Measurements from ENCODE around the gene RRM1. TPM values are rescaled to one million over a fixed set of nuclear protein-coding genes. Genes with fewer than 3 reads are reported as not detected.

RRM1 gene
- total RNA-seq, 4 donors from 2014 or later, result 25.3 to 35.6 (median 34.0) TPM

DNA sequence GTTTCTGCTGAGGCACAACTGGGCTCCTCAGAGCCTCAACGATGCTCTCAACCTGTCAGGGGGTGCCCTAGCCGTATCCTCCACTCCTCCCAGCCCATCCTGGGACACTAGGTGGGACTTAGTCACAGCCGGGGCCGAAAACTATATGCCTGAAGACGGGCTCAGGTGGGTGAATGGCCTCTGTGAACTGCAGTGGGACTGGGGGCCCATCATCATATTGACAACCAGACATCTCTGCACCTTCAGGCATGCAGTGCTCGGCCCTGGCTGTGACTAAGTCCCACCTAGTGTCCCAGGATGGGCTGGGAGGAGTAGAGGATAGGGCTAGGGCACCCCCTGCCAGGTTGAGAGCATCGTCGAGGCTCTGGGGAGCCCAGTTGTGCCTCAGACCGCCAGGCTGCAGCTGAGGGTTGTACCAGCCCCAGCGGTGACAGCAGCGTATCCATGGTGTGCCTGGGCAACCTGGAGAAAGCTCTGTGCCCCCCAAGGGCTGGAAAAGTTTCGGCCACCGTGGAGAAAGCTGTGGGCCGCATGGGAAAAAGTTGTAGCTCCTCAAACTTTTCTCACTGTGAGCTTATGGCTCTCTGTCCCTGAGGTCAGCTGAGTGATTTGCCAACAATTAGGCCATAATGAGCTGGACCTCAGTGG, 88.9 kb downstream of the RRM1 start:
- H3K36me3 ChIP-seq, result no peaks in the 10 kb centered on the region
- no peak overlapping the region for H3K27ac ChIP-seq
- 81 to 90% methylated on average over 11 to 14 of the region's 14 CpGs for WGBS, 2 donors
- no peaks in the 10 kb centered on the region for H3K9me3 ChIP-seq
- H3K4me3 ChIP-seq (replicated peaks in 1 of 3), result no peak overlapping the region
- H3K27me3 ChIP-seq, result no peaks in the 10 kb centered on the region
- DNase-seq, result no peak
- H3K4me1 ChIP-seq, result peaks cover 0 to 5% of the 10 kb centered on the region in 2 donors
- TF ChIP-seq, protein P1, sequence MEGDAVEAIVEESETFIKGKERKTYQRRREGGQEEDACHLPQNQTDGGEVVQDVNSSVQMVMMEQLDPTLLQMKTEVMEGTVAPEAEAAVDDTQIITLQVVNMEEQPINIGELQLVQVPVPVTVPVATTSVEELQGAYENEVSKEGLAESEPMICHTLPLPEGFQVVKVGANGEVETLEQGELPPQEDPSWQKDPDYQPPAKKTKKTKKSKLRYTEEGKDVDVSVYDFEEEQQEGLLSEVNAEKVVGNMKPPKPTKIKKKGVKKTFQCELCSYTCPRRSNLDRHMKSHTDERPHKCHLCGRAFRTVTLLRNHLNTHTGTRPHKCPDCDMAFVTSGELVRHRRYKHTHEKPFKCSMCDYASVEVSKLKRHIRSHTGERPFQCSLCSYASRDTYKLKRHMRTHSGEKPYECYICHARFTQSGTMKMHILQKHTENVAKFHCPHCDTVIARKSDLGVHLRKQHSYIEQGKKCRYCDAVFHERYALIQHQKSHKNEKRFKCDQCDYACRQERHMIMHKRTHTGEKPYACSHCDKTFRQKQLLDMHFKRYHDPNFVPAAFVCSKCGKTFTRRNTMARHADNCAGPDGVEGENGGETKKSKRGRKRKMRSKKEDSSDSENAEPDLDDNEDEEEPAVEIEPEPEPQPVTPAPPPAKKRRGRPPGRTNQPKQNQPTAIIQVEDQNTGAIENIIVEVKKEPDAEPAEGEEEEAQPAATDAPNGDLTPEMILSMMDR (IDR thresholded peaks at IDR 0.05), result no peak
- intact Hi-C loops (cut with DNase I), result no loop called here

DNA sequence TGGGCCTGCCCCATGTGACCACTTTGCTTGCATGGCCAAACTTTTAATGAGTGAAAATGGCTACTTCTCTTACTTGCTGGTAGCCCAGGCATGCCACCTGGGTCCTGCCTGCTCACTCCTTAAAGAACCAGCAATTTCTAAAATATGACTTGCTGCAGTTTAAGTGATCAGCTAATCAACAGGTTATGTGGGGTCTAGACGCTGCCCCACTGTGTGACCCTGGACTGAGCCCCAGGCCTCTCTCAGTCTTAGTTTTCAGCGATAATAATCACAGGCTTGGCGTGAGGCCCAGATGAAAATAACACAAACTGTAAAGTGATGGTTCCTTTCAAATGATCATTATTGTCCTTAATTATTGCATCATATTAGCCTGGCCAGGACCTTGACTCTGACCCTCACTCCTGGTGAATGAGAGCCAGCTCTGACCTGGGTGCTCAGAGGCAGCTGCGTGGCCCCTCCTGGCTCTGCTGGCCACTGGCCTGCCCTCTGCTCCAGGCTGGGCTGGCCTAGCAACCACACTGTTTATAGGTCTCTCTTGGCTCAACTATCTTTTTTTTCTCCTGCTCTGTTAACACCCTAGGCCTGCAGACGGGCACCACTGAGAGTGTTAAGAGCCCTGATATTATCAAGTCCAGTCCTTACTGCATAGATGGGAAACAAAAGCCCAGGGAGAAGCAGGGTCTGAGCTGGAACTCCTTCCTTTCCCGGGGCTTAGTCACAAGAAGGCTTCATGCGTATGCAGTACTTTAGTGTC, 89.7 kb downstream of the RRM1 start:
- H3K27ac ChIP-seq, result no peak overlapping the region
- no peaks in the 10 kb centered on the region for H3K9me3 ChIP-seq
- peaks cover 0 to 5% of the 10 kb centered on the region in 2 donors for H3K4me1 ChIP-seq
- TF ChIP-seq, protein P1 (IDR thresholded peaks at IDR 0.05), result no peak
- no peak for TF ChIP-seq POLR2A (IDR thresholded peaks at IDR 0.05)
- no peak overlapping the region for H3K4me3 ChIP-seq (replicated peaks in 1 of 3)
- 68 to 72% methylated on average over 7 of the region's 7 CpGs for WGBS, 2 donors
- H3K36me3 ChIP-seq, result no peaks in the 10 kb centered on the region
- no peaks in the 10 kb centered on the region for H3K27me3 ChIP-seq
- intact Hi-C loops (cut with DNase I), result no loop called here
- DNase-seq, result no peak

DNA sequence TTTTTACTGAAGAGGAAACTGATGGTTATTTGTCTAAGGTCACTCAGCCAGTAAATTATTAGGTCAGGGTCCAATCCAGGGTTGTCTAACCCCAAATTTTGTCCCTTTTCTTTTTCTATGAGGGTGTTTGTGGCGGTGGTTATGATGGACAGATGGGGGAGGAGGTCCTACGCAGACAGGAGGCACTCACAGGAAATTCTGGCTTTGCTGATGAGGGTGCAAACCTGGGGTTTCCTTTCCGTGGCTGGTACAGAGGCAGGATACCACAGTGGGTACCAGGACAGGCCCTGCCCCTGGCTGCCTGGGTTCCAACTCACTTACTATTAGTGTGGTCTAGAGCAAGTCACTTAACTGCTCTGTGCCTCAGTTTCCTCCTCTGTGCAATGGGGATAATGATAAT, 91.0 kb downstream of the RRM1 start:
- 81 to 83% methylated on average over 3 of the region's 3 CpGs for WGBS, 2 donors
- Histone ChIP-seq H3K27me3 (no peaks in the 10 kb centered on the region), H3K9me3 (no peaks in the 10 kb centered on the region), H3K4me3 (replicated peaks in 1 of 3) (no peak overlapping the region), H3K4me1 (peaks cover 0 to 5% of the 10 kb centered on the region in 2 donors), H3K36me3 (no peaks in the 10 kb centered on the region), H3K27ac (no peak overlapping the region)
- intact Hi-C loops (cut with DNase I), result loop anchor here (5.0 kb wide), 2 partner anchors 307 to 357 kb away; no protein-coding TSS in a partner anchor
- TF ChIP-seq, protein P1 (IDR thresholded peaks at IDR 0.05), result no peak
- DNase-seq, result no peak

DNA sequence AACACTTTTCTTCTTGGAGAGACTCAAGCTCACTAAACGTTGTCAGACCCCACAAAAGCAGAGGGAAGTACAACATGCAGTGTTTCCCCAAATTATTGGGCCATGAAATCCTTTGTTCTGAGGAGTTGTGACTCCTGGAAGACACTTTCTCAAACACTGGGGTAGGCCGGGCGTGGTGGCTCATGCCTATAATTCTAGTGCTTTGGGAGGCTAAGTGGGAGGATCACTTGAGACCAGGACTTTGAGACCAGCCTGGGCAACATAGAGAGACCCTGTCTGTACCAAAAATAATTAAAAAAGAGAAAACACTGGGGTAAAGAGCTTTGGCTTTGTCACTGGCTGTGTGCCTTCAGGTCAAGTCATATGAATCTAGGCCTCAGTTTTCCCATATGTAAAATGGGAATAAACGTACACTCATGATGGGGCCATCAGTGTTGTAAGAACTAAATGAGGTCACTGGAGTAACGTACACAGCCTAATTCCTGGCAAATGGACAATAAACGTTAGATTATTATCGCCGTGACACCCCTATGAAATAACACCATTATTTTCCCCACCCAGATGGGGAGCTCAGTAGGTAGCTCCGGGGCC, 92.0 kb downstream of the RRM1 start:
- WGBS, 2 donors, result 39 to 41% methylated on average over 9 of the region's 9 CpGs
- Histone ChIP-seq H3K4me3 (replicated peaks in 1 of 3) (peak overlapping the region in 2 of 3 donors; percentile 39 to 43), H3K36me3 (no peaks in the 10 kb centered on the region), H3K9me3 (no peaks in the 10 kb centered on the region), H3K27me3 (no peaks in the 10 kb centered on the region), H3K27ac (no peak overlapping the region), H3K4me1 (peaks cover 0 to 5% of the 10 kb centered on the region in 2 donors)
- no peak for TF ChIP-seq POLR2A (IDR thresholded peaks at IDR 0.05)
- TF ChIP-seq, protein P1 (IDR thresholded peaks at IDR 0.05), result no peak
- intact Hi-C loops (cut with DNase I), result loop anchor here (5.0 kb wide), 2 partner anchors 306 to 356 kb away; no protein-coding TSS in a partner anchor
- DNase-seq, result no peak
